ENCODE measurements around the gene CEP112.

The CEP112 gene

GRCh38 chr17:66056148-66056547 is 135.8 kb downstream of the CEP112 start:
- no peak for TF ChIP-seq CTCF (IDR thresholded peaks at IDR 0.05; ENCODE audit: insufficient read depth, low read length, missing control alignments)
- POLR2A ChIA-PET, result no interaction called here
- H3K4me3 ChIP-seq (ENCODE audit: low read depth, low read length), result no peak overlapping the region
- CTCF ChIA-PET, result no interaction called here
- DNase-seq (ENCODE audit: low read depth, low spot score), result no peak

- ChIA-PET POLR2A (no interaction called here), CTCF (no interaction called here)
- no peak for DNase-seq (ENCODE audit: low read depth, low spot score)
- no peak overlapping the region for H3K4me3 ChIP-seq (ENCODE audit: low read depth, low read length)
- TF ChIP-seq CTCF (IDR thresholded peaks at IDR 0.05; ENCODE audit: insufficient read depth, low read length, missing control alignments), result no peak
Measured at GRCh38 chr17:66054242-66054641, 137.7 kb downstream of the CEP112 start.

DNA sequence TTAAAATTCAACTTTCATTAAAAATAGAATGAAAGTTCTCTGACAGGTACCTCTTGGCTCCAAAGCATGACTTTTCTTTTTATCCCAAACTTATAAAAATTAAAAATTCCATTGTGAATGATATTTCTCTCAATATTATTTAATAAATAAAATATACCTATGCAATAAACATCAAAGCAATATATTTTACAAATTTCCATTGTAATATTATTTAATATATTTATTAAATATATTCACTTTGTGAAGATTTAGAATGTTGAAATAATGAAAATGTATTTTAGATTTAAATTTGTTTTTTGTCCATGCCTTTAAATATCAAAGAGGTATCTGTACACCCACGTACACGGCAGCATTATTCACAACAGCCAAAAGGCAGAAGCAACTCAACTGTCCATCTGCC is 147.8 kb downstream of the CEP112 start:
- POLR2A ChIA-PET, result no interaction called here
- TF ChIP-seq CTCF (IDR thresholded peaks at IDR 0.05; ENCODE audit: insufficient read depth, low read length, missing control alignments), result no peak
- H3K4me3 ChIP-seq (ENCODE audit: low read depth, low read length), result no peak overlapping the region
- no peak for DNase-seq (ENCODE audit: low read depth, low spot score)
- CTCF ChIA-PET, result no interaction called here

- DNase-seq (ENCODE audit: low read depth, low spot score), result no peak
- no peak for TF ChIP-seq CTCF (IDR thresholded peaks at IDR 0.05; ENCODE audit: insufficient read depth, low read length, missing control alignments)
- ChIA-PET CTCF (no interaction called here), POLR2A (no interaction called here)
- H3K4me3 ChIP-seq (ENCODE audit: low read depth, low read length), result no peak overlapping the region
Measured at GRCh38 chr17:66043419-66043818, 148.5 kb downstream of the CEP112 start.

GRCh38 chr17:66040402-66040801 is 151.5 kb downstream of the CEP112 start:
- no peak for TF ChIP-seq CTCF (IDR thresholded peaks at IDR 0.05; ENCODE audit: insufficient read depth, low read length, missing control alignments)
- DNase-seq (ENCODE audit: low read depth, low spot score), result no peak
- POLR2A ChIA-PET, result no interaction called here
- CTCF ChIA-PET, result interaction anchor here (1.1 kb wide), 1 partner anchor 31 kb away, joined by 3 read pairs; no protein-coding TSS in a partner anchor
- H3K4me3 ChIP-seq (ENCODE audit: low read depth, low read length), result no peak overlapping the region

DNA sequence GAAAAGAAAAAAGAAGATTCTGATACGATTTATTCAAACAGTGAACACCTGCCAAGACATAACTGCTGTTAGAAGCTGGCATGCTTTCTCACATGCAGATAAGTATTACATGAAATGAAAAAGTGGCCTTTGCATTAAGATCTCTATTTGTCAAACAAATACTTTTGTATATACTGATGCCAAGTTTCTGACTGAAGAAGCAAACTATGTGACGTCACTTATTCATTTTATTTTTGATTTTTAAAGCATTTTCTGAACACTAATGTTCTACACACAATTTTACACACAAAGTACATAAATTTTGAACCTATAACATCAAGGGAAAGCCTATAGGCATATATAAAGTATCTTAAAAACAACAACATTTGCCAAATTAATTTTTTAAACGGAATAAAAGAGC is 153.8 kb downstream of the CEP112 start:
- TF ChIP-seq CTCF (IDR thresholded peaks at IDR 0.05; ENCODE audit: insufficient read depth, low read length, missing control alignments), result no peak
- ChIA-PET POLR2A (no interaction called here), CTCF (no interaction called here)
- DNase-seq (ENCODE audit: low read depth, low spot score), result no peak
- no peak overlapping the region for H3K4me3 ChIP-seq (ENCODE audit: low read depth, low read length)
